Stomach (tissue), 4 donors: ENCODE results near the gene BANP.

Source experiments
- POLR2A ChIP-seq, 4 donors: fragments of 450-650 bp; IDR thresholded peaks; one replicate each; pipeline ENCODE4 v1.6.1; 2016; ENCODE audit warnings: antibody characterized with exemption in 4 of 4, control low read depth in 2 of 4, mild to moderate bottlenecking in 1 of 4, moderate library complexity in 1 of 4
- POLR2AphosphoS5 ChIP-seq, 3 donors: sonication (generic); formaldehyde crosslinking; IDR thresholded peaks; one replicate each; pipeline ENCODE4 v1.6.1; 2016; ENCODE audit warnings: antibody characterized with exemption in 3 of 3
- TF ChIP-seq, protein P1 (sequence below), 7 experiments: fragments of 450-650 bp in 4 of 7; fragments of 200-600 bp in 3 of 7; sonication (generic) in 3 of 7; IDR thresholded peaks; one replicate each; pipeline ENCODE4 v1.5.1; 2016 to 2019; ENCODE audit warnings: antibody characterized with exemption in 7 of 7, control low read depth in 2 of 7, mild to moderate bottlenecking in 1 of 7

GRCh38 chr16:88058136-88058535, 106.9 kb downstream of the BANP start:
- TF ChIP-seq, protein P1, sequence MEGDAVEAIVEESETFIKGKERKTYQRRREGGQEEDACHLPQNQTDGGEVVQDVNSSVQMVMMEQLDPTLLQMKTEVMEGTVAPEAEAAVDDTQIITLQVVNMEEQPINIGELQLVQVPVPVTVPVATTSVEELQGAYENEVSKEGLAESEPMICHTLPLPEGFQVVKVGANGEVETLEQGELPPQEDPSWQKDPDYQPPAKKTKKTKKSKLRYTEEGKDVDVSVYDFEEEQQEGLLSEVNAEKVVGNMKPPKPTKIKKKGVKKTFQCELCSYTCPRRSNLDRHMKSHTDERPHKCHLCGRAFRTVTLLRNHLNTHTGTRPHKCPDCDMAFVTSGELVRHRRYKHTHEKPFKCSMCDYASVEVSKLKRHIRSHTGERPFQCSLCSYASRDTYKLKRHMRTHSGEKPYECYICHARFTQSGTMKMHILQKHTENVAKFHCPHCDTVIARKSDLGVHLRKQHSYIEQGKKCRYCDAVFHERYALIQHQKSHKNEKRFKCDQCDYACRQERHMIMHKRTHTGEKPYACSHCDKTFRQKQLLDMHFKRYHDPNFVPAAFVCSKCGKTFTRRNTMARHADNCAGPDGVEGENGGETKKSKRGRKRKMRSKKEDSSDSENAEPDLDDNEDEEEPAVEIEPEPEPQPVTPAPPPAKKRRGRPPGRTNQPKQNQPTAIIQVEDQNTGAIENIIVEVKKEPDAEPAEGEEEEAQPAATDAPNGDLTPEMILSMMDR (IDR thresholded peaks at IDR 0.05): no peak
- no peak for TF ChIP-seq POLR2A (IDR thresholded peaks at IDR 0.05)
- no peak for TF ChIP-seq POLR2AphosphoS5 (IDR thresholded peaks at IDR 0.05)
